ENCODE data around the gene TPRN. TPM values are rescaled to one million over a fixed set of nuclear protein-coding genes. Genes with fewer than 3 reads are reported as not detected.

TPRN gene
- total and polyA plus RNA-seq, 2 experiments from 2014 or later, result 6.4 to 29.2 TPM

GRCh38 chr9:137164370-137165249 lies 35.9 kb downstream of the TPRN start:
- Histone ChIP-seq H3K4me2 (no peak overlapping the region), H3K36me3 (ENCODE audit: insufficient read depth) (no peaks in the 10 kb centered on the region), H3K4me1 (ENCODE audit: insufficient read depth) (no peaks in the 10 kb centered on the region; the same call in 1 of the 2 replicates), H3K4me3 (no peak overlapping the region), H3K27ac (ENCODE audit: low read depth) (no peak overlapping the region), H3K9me2 (ENCODE audit: insufficient read depth) (no peaks in the 10 kb centered on the region), H3K79me2 (replicated peaks; ENCODE audit: insufficient read depth) (no peaks in the 10 kb centered on the region), H4K20me1 (replicated peaks; ENCODE audit: insufficient read depth) (no peaks in the 10 kb centered on the region), H3K27me3 (ENCODE audit: insufficient read depth) (peaks cover 86% of the 10 kb centered on the region), H3F3A (replicated peaks; ENCODE audit: low read depth) (no peaks in the 10 kb centered on the region), H2AFZ (no peak overlapping the region)
- Mint-ChIP-seq H3K27me3 (ENCODE audit: insufficient read depth, low read depth, poor library complexity) (peaks cover 82% of the 10 kb centered on the region), H3K36me3 (ENCODE audit: low read depth) (no peaks in the 10 kb centered on the region), H3K4me3 (peak overlapping the region; percentile 10; the same call in 1 of the 3 replicates), H3K9me3 (no peaks in the 10 kb centered on the region), H3K4me1 (no peaks in the 10 kb centered on the region; the same call in 2 of the 3 replicates), H3K27ac (no peak overlapping the region)
- ATAC-seq, result no peak
- no peak for DNase-seq (ENCODE audit: low spot score)
- no peak for TF ChIP-seq CREB1 (CRISPR knock-in tag; IDR thresholded peaks at IDR 0.05; ENCODE audit: low read depth)
- TF ChIP-seq JUNB (IDR thresholded peaks at IDR 0.05; ENCODE audit: unreplicated experiment), result no peak
- no peak for TF ChIP-seq CTCF (conservative IDR thresholded peaks at IDR 0.05; ENCODE audit: low read depth in 2 of 2)
- TF ChIP-seq STAT1 (IDR thresholded peaks at IDR 0.05; ENCODE audit: unreplicated experiment), result no peak
- no peak for TF ChIP-seq ETS1 (IDR thresholded peaks at IDR 0.05)
- TF ChIP-seq EZH2phosphoT487 (IDR thresholded peaks at IDR 0.05; ENCODE audit: unreplicated experiment), result no peak
- no peak for TF ChIP-seq REST (IDR thresholded peaks at IDR 0.05; ENCODE audit: unreplicated experiment)
- TF ChIP-seq ZNF114 (CRISPR knock-in tag; IDR thresholded peaks at IDR 0.05), result no peak
- TF ChIP-seq NANOG (IDR thresholded peaks at IDR 0.05; ENCODE audit: borderline replicate concordance), result no peak
- no peak for TF ChIP-seq ZNF331 (CRISPR knock-in tag; IDR thresholded peaks at IDR 0.05; ENCODE audit: low read depth)
- no peak for TF ChIP-seq ZNF462 (CRISPR knock-in tag; IDR thresholded peaks at IDR 0.05)
- no peak for TF ChIP-seq EZH2 (IDR thresholded peaks at IDR 0.05; ENCODE audit: low read depth, unreplicated experiment)
- no peak for TF ChIP-seq POLR2AphosphoS5 (IDR thresholded peaks at IDR 0.05; ENCODE audit: low read depth)

Measured in GM23338 (cell line).